H9 (cell line): ENCODE measurements around the gene ZBED1. TPM values are rescaled to one million over a fixed set of nuclear protein-coding genes. Genes with fewer than 3 reads are reported as not detected.

Experiments used
- DNase-seq: peaks from one replicate; pipeline ENCODE4 v3.0.0-alpha.2; 2017
- H2AFZ ChIP-seq: one replicate; pipeline ENCODE4 v1.6.1; 2013; ENCODE audit warnings: mild to moderate bottlenecking, low read length, control low read depth, moderate library complexity
- H2AK5ac ChIP-seq: 2 replicates; pipeline ENCODE4 v1.6.1; 2013; ENCODE audit warnings: low read length, control low read depth, mixed read lengths; ENCODE audit not compliant: insufficient read length
- H2BK120ac ChIP-seq: one replicate; pipeline ENCODE4 v1.6.1; 2013; ENCODE audit warnings: low read depth, mild to moderate bottlenecking, low read length, control low read depth, inconsistent platforms; ENCODE audit not compliant: poor library complexity, severe bottlenecking
- H2BK12ac ChIP-seq: 2 replicates; pipeline ENCODE4 v1.6.1; 2013; ENCODE audit warnings: low read length, control low read depth, mixed read lengths, low read depth; ENCODE audit not compliant: insufficient read length
- H2BK15ac ChIP-seq: 2 replicates; pipeline ENCODE4 v1.6.1; 2013; ENCODE audit warnings: low read depth, low read length, control low read depth
- H2BK20ac ChIP-seq: one replicate; pipeline ENCODE4 v1.6.1; 2013; ENCODE audit warnings: low read depth, mild to moderate bottlenecking, low read length, control low read depth, inconsistent platforms; ENCODE audit not compliant: poor library complexity, severe bottlenecking
- H2BK5ac ChIP-seq: 2 replicates; pipeline ENCODE4 v1.6.1; 2013; ENCODE audit warnings: low read length, control low read depth, mixed read lengths; ENCODE audit not compliant: insufficient read length
- H3K14ac ChIP-seq: 2 replicates; pipeline ENCODE4 v1.6.1; 2013; ENCODE audit warnings: low read length, control low read depth; ENCODE audit not compliant: insufficient read depth
- H3K18ac ChIP-seq: 2 replicates; pipeline ENCODE4 v1.6.1; 2013; ENCODE audit warnings: low read depth, mild to moderate bottlenecking, mixed read lengths, low read length, control low read depth; ENCODE audit not compliant: insufficient read length
- H3K23ac ChIP-seq: 2 replicates; pipeline ENCODE4 v1.6.1; 2013; ENCODE audit warnings: low read length, control low read depth, mixed read lengths, low read depth; ENCODE audit not compliant: insufficient read length
- H3K23me2 ChIP-seq: 2 replicates; pipeline ENCODE4 v1.6.1; 2013; ENCODE audit warnings: low read depth, mild to moderate bottlenecking, mixed read lengths, low read length, control low read depth; ENCODE audit not compliant: insufficient read length, poor library complexity, severe bottlenecking
- H3K27ac ChIP-seq: 2 replicates; pipeline ENCODE4 v1.5.1; 2013; ENCODE audit warnings: low read length, control low read depth, mixed read lengths, low read depth; ENCODE audit not compliant: insufficient read length
- H3K27me3 ChIP-seq: 2 replicates; pipeline ENCODE4 v1.6.1; 2013; ENCODE audit warnings: low read length, control low read depth, inconsistent platforms; ENCODE audit not compliant: insufficient read depth
- H3K4ac ChIP-seq: 2 replicates; pipeline ENCODE4 v1.6.1; 2013; ENCODE audit warnings: low read depth, mild to moderate bottlenecking, control low read depth, inconsistent platforms, low read length, moderate library complexity
- H3K4me1 ChIP-seq: 2 replicates; pipeline ENCODE4 v1.6.1; 2013; ENCODE audit warnings: low read length, control low read depth, inconsistent platforms; ENCODE audit not compliant: insufficient read depth
- H3K4me2 ChIP-seq: 2 replicates; pipeline ENCODE4 v1.6.1; 2013; ENCODE audit warnings: low read length, control low read depth, mixed read lengths; ENCODE audit not compliant: insufficient read length, insufficient read depth
- H3K56ac ChIP-seq: 2 replicates; pipeline ENCODE4 v1.6.1; 2013; ENCODE audit warnings: low read depth, mild to moderate bottlenecking, mixed read lengths, low read length, control low read depth; ENCODE audit not compliant: insufficient read length
- H3K79me1 ChIP-seq: 2 replicates; pipeline ENCODE4 v1.6.1; 2013; ENCODE audit warnings: low read depth, mild to moderate bottlenecking, moderate library complexity, low read length, control low read depth, inconsistent platforms; ENCODE audit not compliant: insufficient read depth, poor library complexity, severe bottlenecking
- H3K79me2 ChIP-seq: 2 replicates; pipeline ENCODE4 v1.6.1; 2013; ENCODE audit warnings: low read length, control low read depth, inconsistent platforms; ENCODE audit not compliant: insufficient read depth
- H3K9ac ChIP-seq: 2 replicates; pipeline ENCODE4 v1.6.1; 2013; ENCODE audit warnings: low read length, control low read depth, mixed read lengths; ENCODE audit not compliant: insufficient read length; ENCODE audit errors: extremely low read depth
- H3K9me3 ChIP-seq: one replicate; pipeline ENCODE4 v1.6.1; 2013; ENCODE audit warnings: low read depth, low read length, inconsistent platforms; ENCODE audit not compliant: control insufficient read depth
- H3T11ph ChIP-seq: one replicate; pipeline ENCODE4 v1.6.1; 2013; ENCODE audit warnings: mild to moderate bottlenecking, low read length, control low read depth, inconsistent platforms
- H4K20me1 ChIP-seq: one replicate; pipeline ENCODE4 v1.6.1; 2013; ENCODE audit not compliant: control insufficient read depth, insufficient read length, insufficient read depth
- H4K5ac ChIP-seq: 2 replicates; pipeline ENCODE4 v1.6.1; 2013; ENCODE audit warnings: low read depth, mild to moderate bottlenecking, mixed read lengths, low read length, control low read depth; ENCODE audit not compliant: insufficient read length
- H4K8ac ChIP-seq: replicated peaks from 2 replicates; pipeline ENCODE4 v1.6.1; 2013; ENCODE audit warnings: low read length, control low read depth, mixed read lengths, low read depth; ENCODE audit not compliant: insufficient read length
- H4K91ac ChIP-seq: 2 replicates; pipeline ENCODE4 v1.6.1; 2013; ENCODE audit warnings: low read depth, mild to moderate bottlenecking, moderate library complexity, mixed read lengths, low read length, control low read depth; ENCODE audit not compliant: insufficient read length
- H3K27ac Mint-ChIP-seq, 3 experiments: 2 replicates in 2 of 3; 3 replicates in 1 of 3; pipeline ENCODE4 v1.8.0; 2020 to 2021; ENCODE audit warnings: mixed read lengths in 3 of 3, mild to moderate bottlenecking in 1 of 3, moderate library complexity in 1 of 3
- H3K27me3 Mint-ChIP-seq: 2 replicates; pipeline ENCODE4 v1.8.0; 2021; ENCODE audit warnings: low read depth, mild to moderate bottlenecking, moderate library complexity, mixed read lengths
- H3K36me3 Mint-ChIP-seq, 3 experiments: 2 replicates in 2 of 3; 3 replicates in 1 of 3; pipeline ENCODE4 v1.8.0; 2020 to 2021; ENCODE audit warnings: low read depth in 3 of 3, mixed read lengths in 3 of 3; ENCODE audit not compliant: insufficient read depth in 1 of 3
- H3K4me1 Mint-ChIP-seq, 2 experiments: 2 replicates each; pipeline ENCODE4 v1.8.0; 2020; ENCODE audit warnings: mixed read lengths in 2 of 2
- H3K4me3 Mint-ChIP-seq, 2 experiments: 2 replicates in 1 of 2; 3 replicates in 1 of 2; pipeline ENCODE4 v1.8.0; 2020 to 2021; ENCODE audit warnings: mild to moderate bottlenecking in 2 of 2, mixed read lengths in 2 of 2, moderate library complexity in 1 of 2
- H3K9me3 Mint-ChIP-seq, 2 experiments: 2 replicates in 1 of 2; 3 replicates in 1 of 2; pipeline ENCODE4 v1.8.0; 2020; ENCODE audit warnings: mild to moderate bottlenecking in 2 of 2, mixed read lengths in 2 of 2, moderate library complexity in 1 of 2
- WGBS: extraction: QIAGEN DNeasy Blood & Tissue Kit; methylation state at CpG from one replicate; pipeline ENCODE4 v1.1.7; 2013; ENCODE audit warnings: missing lambda C conversion rate, low lambda C conversion rate, mixed read lengths; ENCODE audit not compliant: insufficient read length; ENCODE audit errors: extremely low coverage; 5-methylcytosine and 5-hydroxymethylcytosine counted together
- total RNA-seq: library from RNA; stranded (reverse); gene quantifications from 2 replicates; pipeline ENCODE4 v1.2.1, GENCODE V29; 2021
- TF ChIP-seq, protein P1 (sequence below): fragments of 200-600 bp; sonication (generic); conservative IDR thresholded peaks from 3 replicates; pipeline ENCODE4 v1.8.0; 2021; ENCODE audit warnings: antibody characterized with exemption, mild to moderate bottlenecking

ZBED1 gene
- total RNA-seq, 1 experiment from 2014 or later, result 61.1 TPM

DNA sequence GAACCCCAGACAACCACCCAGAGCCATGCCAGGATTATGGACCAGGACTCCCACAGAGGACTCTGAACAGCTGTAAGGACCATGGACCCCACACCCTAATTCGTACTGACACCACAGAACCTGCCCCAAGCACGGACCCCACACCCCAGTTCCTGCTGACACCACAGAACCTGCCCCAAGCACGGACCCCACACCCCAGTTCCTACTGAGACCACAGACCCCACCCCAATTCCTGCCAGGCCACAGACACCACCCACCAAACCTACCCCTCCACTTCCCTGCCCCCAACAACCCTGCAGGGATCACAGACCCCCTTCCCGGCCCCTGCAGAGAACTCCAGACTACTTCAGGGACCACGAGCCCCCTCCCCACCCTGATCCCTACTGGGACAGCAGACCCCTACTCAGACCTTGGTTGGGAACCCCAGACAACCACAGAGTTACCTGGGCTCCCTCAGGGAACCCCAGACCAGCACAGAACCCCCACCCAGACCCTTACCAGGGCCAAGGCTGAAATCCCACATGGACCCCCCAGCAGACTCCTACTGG, 1.4 kb upstream of the ZBED1 start:
- no peak overlapping the region for H3K23ac ChIP-seq
- no peak overlapping the region for H3K4me2 ChIP-seq
- no peak overlapping the region for H3K9ac ChIP-seq
- no peak overlapping the region for H2BK20ac ChIP-seq
- no peak overlapping the region for H3T11ph ChIP-seq
- H3K27me3 ChIP-seq, result no peaks in the 10 kb centered on the region
- no peak overlapping the region for H3K4ac ChIP-seq
- H4K20me1 ChIP-seq, result no peaks in the 10 kb centered on the region
- Mint-ChIP-seq H3K27me3 (no peaks in the 10 kb centered on the region), H3K27ac (peak overlapping the region in 1 of 3 experiments; percentile 79; a peak in 1 of 7 replicates), H3K4me1 (peaks cover 19 to 37% of the 10 kb centered on the region in 2 experiments), H3K4me3 (peak overlapping the region; percentile 54 to 72), H3K36me3 (peaks cover 0 to 10% (median 10%) of the 10 kb centered on the region in 3 experiments; a peak in 5 of 7 replicates), H3K9me3 (no peaks in the 10 kb centered on the region; a peak in 1 of 5 replicates)
- no peak overlapping the region for H3K14ac ChIP-seq
- no peak overlapping the region for H2BK15ac ChIP-seq
- H3K79me2 ChIP-seq, result peaks cover 16% of the 10 kb centered on the region; the same call in 1 of the 2 replicates
- peaks cover 5% of the 10 kb centered on the region for H3K79me1 ChIP-seq
- no peak overlapping the region for H3K27ac ChIP-seq
- no peak overlapping the region for H4K8ac ChIP-seq
- H4K91ac ChIP-seq, result no peak overlapping the region
- WGBS, result no CpG with 5 or more reads among the region's 5 CpGs
- H2BK120ac ChIP-seq, result no peak overlapping the region
- H4K5ac ChIP-seq, result no peak overlapping the region
- no peak overlapping the region for H2BK12ac ChIP-seq
- no peak overlapping the region for H3K18ac ChIP-seq
- no peak for DNase-seq
- no peaks in the 10 kb centered on the region for H3K9me3 ChIP-seq
- TF ChIP-seq, protein P1, sequence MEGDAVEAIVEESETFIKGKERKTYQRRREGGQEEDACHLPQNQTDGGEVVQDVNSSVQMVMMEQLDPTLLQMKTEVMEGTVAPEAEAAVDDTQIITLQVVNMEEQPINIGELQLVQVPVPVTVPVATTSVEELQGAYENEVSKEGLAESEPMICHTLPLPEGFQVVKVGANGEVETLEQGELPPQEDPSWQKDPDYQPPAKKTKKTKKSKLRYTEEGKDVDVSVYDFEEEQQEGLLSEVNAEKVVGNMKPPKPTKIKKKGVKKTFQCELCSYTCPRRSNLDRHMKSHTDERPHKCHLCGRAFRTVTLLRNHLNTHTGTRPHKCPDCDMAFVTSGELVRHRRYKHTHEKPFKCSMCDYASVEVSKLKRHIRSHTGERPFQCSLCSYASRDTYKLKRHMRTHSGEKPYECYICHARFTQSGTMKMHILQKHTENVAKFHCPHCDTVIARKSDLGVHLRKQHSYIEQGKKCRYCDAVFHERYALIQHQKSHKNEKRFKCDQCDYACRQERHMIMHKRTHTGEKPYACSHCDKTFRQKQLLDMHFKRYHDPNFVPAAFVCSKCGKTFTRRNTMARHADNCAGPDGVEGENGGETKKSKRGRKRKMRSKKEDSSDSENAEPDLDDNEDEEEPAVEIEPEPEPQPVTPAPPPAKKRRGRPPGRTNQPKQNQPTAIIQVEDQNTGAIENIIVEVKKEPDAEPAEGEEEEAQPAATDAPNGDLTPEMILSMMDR, result no peak
- H3K23me2 ChIP-seq, result peaks cover 11% of the 10 kb centered on the region
- no peak overlapping the region for H3K56ac ChIP-seq
- H2BK5ac ChIP-seq, result no peak overlapping the region
- H2AK5ac ChIP-seq, result no peak overlapping the region
- H2AFZ ChIP-seq, result no peak overlapping the region
- peaks cover 11% of the 10 kb centered on the region for H3K4me1 ChIP-seq
